Measurements from ENCODE around the gene WBP2NL.

GRCh38 chr22:41995211-41995610 is 3.4 kb upstream of the WBP2NL start:
- TF ChIP-seq, protein P1, sequence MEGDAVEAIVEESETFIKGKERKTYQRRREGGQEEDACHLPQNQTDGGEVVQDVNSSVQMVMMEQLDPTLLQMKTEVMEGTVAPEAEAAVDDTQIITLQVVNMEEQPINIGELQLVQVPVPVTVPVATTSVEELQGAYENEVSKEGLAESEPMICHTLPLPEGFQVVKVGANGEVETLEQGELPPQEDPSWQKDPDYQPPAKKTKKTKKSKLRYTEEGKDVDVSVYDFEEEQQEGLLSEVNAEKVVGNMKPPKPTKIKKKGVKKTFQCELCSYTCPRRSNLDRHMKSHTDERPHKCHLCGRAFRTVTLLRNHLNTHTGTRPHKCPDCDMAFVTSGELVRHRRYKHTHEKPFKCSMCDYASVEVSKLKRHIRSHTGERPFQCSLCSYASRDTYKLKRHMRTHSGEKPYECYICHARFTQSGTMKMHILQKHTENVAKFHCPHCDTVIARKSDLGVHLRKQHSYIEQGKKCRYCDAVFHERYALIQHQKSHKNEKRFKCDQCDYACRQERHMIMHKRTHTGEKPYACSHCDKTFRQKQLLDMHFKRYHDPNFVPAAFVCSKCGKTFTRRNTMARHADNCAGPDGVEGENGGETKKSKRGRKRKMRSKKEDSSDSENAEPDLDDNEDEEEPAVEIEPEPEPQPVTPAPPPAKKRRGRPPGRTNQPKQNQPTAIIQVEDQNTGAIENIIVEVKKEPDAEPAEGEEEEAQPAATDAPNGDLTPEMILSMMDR (IDR thresholded peaks at IDR 0.05): no peak
- TF ChIP-seq POLR2A (IDR thresholded peaks at IDR 0.05): no peak
